GM21515 (cell line): Measurements from ENCODE around the gene NTNG1.

Source experiments
- ATAC-seq: cut with Tn5 transposase; IDR thresholded peaks from one replicate; pipeline ENCODE4 v1.9.1; 2021; ENCODE audit not compliant: unreplicated experiment

NTNG1 gene

DNA sequence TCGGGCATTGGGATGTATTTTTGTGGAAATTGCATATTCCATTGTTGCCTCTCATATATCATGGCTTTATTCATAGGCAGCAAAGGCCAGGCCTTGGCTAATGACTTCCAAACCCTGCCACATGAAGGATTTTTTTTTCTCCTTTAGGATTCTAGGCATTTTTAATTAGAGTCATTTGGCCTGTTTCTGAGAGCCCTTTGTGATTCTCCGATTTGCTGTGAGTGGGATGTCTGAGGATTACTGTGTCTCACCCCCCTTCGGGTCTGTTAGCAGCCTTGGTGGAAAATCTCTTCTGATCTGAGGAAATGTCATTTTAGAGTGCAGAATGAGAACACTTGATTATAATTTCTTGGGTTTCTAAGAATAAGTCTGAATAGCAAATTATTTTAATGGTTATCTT lies 253.5 kb downstream of the NTNG1 start:
- ATAC-seq, result no peak

GRCh38 chr1:107401704-107402103 lies 260.9 kb downstream of the NTNG1 start:
- ATAC-seq, result no peak

DNA sequence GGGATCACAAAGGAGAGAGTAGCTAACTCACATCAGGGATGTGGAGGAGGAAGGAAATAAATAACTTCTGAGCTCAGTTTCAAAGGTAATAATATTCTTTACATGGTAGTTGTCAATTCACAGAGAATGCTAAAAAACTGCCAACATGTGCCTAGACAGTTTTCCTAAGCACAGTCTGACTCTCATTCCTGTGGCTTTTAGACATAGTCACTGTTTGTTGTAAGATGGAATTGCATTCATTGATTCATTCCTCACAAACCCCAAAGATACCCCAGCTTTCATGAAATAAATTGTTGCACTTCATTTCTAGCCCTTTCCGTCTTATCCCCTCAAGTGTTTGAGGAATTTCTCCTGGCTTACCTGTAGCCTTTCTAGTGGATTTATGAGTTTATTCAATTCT lies 263.9 kb downstream of the NTNG1 start:
- ATAC-seq, result no peak

DNA sequence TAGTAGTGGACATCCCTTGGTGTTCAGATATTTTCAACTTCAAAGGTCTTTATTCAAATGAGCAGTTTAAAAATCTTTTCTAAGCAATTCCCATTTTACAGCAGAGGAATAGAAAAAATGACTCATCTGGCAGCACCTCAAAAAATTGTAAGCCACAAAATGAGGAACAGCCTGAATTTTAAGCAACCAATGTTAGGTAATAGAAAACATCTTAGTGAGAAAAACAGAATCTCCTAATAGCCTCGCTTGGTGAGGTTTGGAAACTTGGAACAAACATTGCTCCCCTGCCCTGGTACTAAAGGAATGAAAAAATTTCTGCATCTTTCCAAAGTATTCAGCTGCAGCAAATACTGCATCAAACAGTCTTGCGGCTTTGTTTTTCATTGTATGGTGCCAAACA lies 264.4 kb downstream of the NTNG1 start:
- ATAC-seq, result no peak

DNA sequence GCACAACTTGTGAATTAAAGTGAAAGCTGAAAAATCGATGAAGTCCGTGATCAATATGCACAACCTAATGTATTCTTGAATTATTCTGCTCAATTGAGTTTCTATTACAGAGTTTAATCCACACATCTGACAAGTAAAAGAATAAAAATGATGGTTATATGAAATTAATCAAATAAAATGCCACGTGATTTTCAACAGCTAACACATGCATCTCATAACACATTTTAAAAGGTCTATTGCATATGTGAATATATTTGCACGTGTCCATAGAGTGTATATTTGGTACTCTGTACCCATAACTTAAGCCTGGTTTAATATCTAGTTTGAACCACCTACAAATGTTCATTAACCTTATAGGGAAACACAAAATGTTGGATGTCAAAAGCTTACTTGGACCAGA lies 266.2 kb downstream of the NTNG1 start:
- ATAC-seq, result no peak

DNA sequence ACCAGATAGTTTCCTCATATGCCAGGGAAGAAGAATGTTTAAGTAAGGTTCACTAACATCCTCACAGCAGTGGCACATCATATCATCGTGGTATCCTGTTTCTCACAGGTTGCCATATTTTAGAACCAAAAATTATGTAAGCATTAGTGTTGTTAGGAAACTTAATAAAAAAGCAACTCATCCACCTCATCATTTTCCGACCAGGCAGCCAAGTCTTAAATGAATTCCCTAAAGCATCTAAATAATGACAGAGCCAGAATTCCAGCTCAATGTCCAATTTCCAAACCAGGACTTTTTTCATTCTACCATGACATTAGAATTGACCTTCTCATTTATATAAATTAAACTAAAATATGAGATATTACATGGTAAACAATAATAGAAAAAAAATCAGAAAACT lies 272.7 kb downstream of the NTNG1 start:
- no peak for ATAC-seq

DNA sequence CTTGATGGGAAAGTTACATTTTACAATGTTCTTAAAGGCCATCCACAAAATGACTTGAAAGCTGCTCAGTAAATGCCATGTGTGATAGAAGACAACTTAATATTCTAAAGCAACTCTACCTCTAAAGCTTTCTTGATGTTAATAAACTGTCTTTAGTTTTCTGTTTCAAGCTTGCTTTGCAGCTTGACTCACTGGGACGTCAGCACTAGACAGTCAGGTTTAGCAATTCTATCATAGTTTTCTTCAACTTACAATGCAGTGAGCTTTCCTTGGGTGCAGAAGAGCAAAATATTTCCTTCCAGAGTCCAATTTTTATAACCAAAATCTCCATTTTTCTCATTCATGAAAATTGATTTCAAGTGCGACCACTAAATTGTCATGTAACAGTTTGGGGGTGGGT lies 273.1 kb downstream of the NTNG1 start:
- ATAC-seq, result no peak

DNA sequence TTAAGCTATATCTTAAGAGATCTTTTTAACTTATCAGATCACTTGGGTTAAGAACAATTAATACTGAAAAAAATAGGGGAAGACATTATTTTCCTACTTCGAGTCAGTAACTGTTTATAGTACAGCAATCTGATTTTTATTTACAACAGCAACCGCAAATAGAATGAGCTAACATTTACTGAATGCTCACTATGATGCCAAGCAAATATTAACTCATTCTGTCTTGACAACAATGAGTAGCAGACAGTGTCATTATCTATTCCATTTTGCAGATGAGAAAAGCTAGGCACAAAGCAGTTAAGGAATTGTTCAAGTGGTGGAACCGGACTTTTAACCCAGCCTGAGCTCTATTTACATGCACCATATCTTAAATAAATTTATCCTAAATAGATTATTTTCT lies 273.7 kb downstream of the NTNG1 start:
- ATAC-seq, result no peak

DNA sequence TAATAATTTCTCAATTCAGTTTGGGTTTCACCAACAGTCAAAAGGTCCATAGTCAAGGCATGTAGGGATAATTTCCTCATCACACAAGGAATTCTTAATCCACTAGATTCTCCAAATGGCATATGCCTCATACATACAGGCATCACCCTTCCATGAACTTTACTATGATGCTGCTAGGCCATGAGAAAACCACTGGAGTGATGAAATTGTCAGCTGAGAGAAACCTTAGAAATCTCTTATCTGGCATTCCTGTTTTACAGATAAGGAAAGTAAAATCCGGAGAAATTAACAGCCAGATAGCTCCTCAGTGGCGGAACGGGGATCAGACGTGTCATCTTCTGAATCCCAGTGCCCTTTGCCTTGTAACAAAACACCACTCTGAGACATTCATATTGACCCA lies 274.4 kb downstream of the NTNG1 start:
- no peak for ATAC-seq

DNA sequence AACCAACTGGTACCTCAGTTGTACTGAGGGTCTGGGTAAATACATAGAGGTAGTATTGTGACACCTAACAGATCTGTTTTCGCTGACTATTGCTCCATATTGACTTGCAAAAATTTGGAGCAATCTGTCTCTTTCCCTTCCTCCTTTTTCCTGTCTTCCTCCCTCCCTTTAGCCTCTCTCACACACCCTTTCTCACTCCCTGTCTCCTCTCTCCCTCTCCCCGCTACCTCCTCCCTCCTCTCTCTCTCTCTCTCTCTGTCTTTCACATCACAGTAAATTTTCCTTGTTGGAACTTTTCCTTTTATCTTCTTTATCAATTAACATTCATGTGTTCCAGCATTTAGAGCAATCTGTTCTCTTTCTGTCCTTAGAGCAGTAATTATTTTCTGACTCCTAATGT lies 278.2 kb downstream of the NTNG1 start:
- ATAC-seq, result no peak

DNA sequence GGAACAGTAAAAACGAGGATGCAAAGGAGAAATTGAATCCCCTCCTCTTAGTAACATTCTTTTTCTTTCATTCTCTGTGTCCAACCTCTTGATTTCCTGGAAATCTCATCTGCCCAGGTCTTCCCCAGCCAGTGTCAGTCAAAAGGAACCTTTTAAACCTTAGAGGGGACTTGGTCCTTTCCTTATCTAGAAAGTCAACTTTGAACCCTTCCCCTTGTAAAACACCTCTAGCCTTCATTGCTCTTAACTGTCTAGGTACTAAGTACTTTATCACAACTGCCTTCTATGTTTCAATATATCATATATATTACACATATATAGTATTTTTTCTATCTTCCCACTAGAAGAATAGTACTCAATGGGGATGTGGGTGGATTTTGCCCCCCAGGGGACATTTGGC lies 282.1 kb downstream of the NTNG1 start:
- ATAC-seq, result no peak

DNA sequence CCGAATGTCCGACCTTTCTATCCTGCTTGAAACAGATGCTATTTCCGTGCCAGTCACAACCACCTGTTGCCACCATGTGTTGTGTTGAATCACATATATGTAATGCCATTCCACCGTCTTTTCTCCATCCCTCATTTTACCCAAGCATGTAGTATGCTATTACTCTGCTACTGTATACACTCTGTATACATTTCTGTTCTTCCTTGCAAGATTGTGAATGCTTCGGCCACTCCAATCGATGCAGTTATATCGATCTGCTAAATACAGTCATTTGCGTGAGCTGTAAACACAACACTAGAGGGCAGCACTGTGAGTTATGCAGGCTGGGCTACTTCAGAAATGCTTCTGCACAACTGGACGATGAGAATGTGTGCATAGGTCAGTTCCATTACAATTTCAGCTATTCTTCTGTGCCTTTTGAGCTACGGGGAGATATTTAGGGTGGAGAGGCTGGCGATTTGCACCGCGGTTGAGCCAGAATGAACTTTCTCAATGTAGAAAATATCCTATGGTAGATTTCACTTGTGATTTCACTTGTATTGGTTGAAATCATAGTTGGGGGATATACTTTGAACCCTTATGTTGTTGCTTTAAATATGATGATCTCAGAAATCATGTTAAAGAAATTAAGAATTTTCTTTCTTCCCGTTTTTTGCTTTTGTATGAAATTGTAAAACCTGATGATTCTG lies 289.8 kb downstream of the NTNG1 start:
- peak; percentile 88 for ATAC-seq

- no peak for ATAC-seq
Measured at GRCh38 chr1:107432108-107432507, 291.3 kb downstream of the NTNG1 start.

DNA sequence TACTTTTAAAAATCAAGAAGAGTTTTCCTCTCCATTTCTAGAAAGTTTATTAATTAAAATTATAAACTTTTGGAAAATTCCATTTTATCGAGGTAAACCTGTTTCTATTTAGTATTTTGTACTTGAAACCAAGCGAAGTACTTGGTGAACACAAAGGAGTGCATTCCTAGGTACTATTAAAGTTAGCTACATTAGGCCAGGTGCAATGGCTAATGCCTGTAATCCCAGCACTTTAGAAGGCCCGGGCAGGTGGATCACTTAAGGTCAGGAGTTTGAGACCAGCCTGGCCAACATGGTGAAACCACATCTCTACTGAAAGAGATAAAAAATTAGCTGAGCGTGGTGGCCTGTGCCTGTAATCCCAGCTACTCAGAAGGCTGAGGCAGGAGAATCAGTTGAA lies 292.2 kb downstream of the NTNG1 start:
- ATAC-seq, result no peak

DNA sequence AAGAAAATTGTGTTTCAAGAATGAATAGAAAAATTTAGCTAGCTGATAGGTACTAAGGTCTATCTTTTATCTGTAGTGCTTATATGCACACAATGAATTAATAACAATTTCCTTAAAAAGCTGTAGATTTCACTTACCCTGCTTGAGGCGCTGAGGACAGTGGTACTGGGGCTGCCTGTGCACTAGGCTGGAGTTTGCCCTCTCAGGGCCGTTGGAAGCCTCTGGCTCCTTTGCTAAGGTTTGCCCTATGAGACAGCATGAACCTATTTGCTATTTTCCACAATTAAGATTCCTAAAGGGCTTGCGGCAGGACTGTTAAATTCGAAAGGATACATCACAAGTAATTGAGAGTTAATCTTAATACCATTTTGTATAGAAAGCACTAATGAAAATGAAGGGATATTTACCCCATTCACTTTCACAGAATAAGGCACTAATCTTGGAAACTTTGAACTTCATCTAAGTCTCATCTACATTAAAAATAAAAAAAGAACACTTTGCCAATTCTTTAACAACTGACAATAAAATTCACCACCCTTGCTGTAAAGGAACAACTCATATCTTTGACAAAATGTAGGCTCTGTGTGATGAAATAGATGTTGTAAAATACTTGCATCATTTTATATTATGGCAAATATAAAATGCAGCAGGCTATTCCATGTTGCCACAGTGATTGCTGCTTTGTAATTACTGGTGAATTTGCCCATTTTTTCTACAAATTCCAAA lies 293.0 kb downstream of the NTNG1 start:
- no peak for ATAC-seq

DNA sequence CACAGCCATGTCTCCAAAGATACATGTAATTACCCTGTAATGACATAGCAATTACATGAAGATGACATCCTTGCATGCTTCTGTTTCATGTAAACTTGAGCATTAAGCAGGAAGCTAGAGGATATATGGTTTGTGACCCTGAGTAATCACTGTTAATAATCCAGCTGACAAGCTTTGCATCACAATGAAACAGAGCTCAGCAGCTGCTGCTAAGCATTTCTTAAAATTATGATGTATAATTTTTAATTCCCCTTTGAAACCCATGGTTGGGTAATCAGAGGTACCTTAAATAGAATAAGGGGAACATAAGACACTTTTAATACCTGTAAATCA lies 293.5 kb downstream of the NTNG1 start:
- ATAC-seq, result no peak

GRCh38 chr1:107436552-107437241 lies 295.9 kb downstream of the NTNG1 start:
- ATAC-seq, result no peak

GRCh38 chr1:107439567-107439966 lies 298.7 kb downstream of the NTNG1 start:
- ATAC-seq, result no peak

DNA sequence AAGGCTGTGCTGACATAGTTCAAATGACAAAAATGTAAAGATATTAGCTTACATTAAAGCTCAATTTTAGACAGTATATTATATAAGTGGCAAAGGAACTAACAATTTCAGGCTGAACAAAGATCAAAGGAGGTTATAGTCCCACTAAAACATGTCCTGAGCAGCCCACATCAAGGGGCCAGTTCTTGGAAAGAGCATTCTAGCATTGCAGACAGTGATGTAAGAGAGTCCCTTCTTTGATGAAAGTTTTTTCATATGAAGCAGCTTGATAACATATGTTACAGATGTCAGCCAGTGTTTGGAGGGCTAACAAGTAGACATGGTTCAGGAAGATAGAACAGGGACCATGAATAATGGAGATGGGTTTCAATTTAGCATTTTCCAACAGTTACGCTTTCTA lies 301.7 kb downstream of the NTNG1 start:
- no peak for ATAC-seq

GRCh38 chr1:107443027-107443426 lies 302.2 kb downstream of the NTNG1 start:
- no peak for ATAC-seq

DNA sequence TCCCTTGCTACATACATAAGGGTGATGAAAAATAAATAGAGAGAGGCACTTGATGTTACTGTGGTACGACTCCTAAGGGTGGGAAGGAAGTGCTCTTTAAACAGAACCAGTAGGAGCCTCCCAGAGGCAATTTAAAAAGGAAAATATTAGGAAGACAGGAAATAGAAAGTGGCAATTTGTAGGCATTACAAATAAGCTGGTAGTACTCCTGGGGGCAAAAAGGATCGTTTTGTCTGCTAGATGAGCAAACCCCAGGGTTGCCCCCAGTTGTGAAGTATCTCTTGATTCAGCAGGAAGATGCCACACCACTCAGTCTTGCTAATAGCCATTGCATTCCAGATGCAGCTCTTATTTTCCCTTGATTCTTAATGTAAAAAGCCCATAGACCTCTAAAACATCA lies 303.0 kb downstream of the NTNG1 start:
- ATAC-seq, result no peak

DNA sequence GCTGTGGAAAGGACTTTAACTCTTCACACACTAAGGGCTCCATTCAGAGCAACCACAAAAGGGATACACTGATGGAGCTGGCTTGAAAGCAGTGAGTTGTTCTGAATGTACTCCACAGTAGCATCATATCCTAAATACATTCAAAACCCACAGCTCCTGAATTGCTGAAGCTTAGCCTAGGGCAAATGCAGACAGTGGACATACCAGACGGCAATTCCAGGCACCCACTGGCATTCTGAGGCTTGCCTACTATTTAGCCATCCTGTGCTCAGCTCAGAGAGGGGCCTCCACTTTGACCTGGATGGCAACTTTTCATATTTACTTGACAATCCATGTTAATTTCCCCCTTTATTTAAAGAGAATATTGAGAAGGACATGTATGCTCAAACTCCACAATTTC lies 303.5 kb downstream of the NTNG1 start:
- no peak for ATAC-seq
